Stimulated activated CD4-positive, alpha-beta T cell treated with anti-CD3 and anti-CD28 coated beads, TNF-alpha, amount 100 ng/mL, for 48 hours (primary cell): Measurements from ENCODE around the gene STK24.
"Not testable (repeated sequence)": the region's sequence is repeated elsewhere in the genome, so short reads cannot be mapped to it uniquely, and the experiment has no call there.

Experiments used
- DNase-seq, 3 donors: peaks; one replicate each; pipeline ENCODE4 v3.0.0-alpha.2; 2020; ENCODE audit warnings: low read depth in 3 of 3

STK24 gene

DNA sequence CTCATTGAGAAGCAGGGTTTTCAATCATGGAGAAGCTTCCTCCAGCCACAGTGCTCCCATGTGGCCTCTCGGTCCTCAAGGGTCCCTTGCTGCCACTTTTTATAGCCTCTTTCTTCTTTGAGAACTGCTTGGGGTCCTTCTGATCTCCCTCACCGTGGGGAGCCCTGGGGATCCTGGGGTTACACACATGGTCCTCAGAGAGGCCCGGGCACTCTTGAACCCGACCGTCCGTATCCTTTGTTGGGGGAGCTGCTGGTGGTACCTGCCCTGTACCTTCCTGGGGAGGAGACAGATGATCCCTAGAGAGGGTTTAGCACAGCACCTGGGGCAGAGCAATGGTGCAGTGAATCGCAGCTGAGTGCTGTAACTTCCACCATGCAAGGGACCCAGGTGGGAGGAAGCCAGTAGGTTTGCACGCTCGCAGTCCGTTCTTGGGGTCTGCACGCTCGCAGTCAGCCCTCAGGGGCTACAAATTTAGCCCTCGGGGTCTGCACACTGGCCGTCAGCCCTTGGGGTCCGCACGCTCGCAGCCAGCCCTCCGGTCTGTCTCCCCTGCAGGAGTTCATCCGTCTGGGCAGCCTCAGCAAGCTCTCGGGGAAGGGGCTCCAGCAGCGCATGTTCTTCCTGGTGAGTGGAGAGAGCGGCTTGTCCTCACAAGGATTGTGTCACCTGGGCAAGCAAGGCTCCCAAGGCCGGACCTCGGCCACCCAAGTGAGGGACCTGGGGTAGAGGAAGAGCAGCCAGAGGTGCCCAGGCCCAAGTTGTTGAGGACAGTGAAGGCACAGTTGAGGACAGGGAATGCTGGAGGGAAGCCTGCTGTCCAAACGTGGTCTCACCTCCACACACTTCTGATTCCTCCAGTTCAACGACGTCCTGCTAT lies 138.4 kb downstream of the STK24 start:
- DNase-seq = no peak

GRCh38 chr13:98436233-98436910 lies 140.5 kb downstream of the STK24 start:
- no peak for DNase-seq

DNA sequence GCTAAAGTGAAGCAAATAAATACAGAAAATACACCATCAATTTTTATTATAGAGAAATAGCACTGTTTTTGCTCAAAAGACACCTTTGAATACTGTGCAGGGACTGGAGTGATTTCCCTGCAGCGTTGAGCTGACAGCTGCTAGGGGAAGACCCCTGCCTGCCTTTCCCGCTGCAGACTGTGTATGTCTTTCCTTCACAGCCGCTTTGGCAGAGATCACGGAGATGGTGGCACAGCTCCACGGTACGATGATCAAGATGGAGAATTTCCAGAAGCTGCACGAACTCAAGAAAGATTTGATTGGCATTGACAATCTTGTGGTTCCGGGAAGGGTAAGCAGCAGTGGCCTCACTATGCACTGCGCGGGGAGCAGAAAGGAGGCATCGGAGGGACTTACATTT lies 141.5 kb downstream of the STK24 start:
- no peak for DNase-seq

DNA sequence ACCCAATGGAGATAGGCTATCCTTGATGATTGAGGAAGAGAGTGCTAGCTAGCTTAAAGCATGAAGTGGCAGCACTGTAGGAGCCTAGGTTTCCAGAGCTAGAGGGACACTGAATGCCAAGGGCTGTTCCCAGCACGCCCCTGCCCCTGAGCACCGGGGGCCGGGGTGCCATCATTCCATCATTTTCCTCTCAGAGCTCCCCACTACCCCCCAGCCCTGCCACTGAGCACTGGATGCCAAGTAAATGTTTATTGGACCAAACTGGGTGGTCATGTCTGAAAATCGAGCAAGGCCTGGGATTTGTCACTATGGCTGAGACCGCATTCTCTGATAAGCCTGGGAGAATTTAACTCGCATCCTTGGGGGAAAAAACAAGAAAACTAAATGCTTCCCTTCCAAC lies 142.8 kb downstream of the STK24 start:
- no peak for DNase-seq

DNA sequence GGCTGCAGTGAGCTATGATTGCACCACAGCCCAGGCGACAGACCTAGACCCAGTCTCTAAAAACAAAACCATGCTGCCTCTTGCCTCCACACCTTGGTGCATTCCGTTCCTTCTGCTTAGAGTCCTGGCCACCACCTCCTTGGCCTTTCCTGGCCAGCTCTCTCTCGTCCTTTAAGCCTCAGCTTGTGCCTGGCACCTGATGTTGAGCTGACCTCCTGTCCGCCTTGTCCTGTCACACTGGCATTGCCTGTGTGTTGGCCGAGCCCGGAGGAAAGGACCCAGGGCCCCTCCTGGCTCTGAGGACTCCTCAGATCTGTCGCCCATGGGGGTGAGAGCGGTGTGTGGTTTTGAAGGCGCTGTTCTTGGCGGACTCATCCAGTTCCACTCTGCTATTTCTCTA lies 143.3 kb downstream of the STK24 start:
- no peak for DNase-seq

GRCh38 chr13:98432638-98433037 lies 144.3 kb downstream of the STK24 start:
- no peak for DNase-seq

DNA sequence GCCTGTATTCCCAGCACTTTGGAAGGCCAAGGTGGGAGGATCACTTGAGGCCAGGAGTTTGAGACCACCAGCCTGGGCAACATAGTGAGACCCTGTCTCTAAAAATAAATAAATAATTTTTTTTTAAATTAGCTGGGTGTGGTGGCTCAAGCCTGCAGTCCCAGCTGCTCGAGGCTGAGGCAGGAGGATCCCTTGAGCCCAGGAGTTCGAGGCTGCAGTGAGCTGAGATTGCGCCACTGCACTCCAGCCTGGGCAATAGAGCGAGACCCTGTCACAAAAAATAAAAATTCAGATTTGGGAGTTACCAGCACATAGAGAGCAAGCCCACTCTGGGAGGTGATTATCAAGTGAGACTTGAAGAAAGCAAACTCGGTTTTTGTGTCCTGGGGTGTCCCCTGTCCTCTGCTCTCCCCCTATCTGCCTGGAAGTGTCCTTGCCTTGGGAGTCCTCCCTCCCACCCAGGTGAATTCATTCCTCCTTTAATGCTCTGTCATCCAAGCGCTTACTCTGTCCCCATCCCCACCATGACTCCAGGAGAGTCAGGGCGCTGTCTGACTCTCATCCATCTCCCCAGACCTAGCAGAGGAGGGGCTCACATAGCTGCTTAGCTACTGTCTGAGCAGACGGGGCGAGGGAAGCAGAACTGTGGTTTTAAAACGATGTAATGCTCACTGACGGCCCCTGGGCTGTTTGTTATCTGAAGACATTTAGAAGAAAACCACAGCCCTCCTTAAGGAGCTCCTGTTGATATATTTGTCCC lies 146.8 kb downstream of the STK24 start:
- DNase-seq = no peak

DNA sequence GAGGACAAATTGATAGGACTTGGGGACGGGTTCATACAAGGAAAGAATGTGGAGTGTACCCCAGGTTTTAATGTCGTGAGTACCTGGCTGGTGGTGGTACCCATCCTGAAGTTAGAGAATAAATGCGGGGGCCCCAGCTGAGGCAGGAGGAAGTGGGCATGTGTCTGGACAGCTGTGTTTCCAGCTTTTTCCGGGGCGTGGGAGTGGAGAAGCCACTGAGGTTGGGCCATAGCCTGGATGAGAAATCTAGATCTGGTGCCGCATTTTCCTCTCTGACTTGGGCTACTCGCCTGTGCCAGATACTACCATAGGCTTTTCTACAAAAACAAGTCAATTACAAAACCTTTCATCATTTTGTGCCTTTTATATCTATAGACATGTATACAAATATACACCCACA lies 147.4 kb downstream of the STK24 start:
- no peak for DNase-seq

GRCh38 chr13:98429081-98429480 lies 147.8 kb downstream of the STK24 start:
- no peak for DNase-seq

DNA sequence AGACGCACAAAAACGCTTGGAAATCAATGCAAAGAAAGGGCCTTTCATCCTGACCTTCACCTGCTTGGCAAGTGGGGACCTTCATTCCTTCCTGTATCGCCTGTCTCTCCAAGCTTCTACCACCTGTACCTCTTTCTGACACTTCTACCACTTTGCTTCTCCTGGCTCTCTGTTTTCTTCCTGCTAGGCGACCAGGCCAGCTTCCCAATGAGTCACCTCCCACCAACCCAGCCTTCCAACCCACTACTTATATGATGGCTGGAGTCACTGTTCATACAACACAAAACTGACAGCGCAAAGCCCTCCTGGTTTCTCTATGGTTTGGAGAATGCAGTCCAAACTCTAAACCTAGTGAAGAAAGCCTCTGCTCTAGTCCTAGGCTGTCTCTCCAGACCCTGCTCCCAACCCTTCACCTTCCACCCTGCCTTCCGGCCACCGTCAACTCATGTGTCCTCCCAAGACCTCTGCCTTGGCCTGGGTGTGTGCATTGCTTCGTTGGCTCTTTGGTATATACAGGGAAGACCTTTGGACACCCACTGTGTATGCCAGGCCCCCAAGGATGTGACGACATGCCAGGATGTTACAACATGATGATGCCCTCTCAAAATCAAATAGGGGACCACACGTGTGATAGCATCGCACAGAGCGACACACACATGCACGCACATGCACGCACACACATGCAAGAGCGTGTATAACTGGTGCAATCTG lies 148.5 kb downstream of the STK24 start:
- DNase-seq = no peak

- no peak for DNase-seq
Measured at GRCh38 chr13:98427331-98427995, 149.4 kb downstream of the STK24 start.

GRCh38 chr13:98423417-98423816 lies 153.5 kb downstream of the STK24 start:
- DNase-seq = no peak

DNA sequence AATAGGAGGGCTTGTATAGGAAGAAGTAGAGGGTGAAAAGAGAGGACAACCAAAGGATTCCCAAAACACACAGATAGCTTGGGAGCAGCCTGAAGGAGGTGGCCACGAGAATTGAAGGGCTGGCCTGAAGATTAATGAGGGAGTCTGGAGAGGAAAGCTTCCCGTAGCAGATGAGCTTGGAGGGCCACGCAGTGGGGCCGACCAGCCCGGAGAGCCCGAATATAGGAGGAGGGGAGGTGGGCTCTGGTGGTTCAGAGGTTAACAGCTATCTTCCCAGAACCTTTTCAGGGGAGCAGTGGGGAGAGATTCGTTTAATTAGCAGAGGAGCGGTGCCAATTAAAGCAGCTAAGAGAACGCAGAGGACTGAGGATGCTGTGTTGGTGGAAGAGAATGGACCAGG lies 154.9 kb downstream of the STK24 start:
- no peak for DNase-seq

GRCh38 chr13:98420554-98421175 lies 156.2 kb downstream of the STK24 start:
- no peak for DNase-seq

DNA sequence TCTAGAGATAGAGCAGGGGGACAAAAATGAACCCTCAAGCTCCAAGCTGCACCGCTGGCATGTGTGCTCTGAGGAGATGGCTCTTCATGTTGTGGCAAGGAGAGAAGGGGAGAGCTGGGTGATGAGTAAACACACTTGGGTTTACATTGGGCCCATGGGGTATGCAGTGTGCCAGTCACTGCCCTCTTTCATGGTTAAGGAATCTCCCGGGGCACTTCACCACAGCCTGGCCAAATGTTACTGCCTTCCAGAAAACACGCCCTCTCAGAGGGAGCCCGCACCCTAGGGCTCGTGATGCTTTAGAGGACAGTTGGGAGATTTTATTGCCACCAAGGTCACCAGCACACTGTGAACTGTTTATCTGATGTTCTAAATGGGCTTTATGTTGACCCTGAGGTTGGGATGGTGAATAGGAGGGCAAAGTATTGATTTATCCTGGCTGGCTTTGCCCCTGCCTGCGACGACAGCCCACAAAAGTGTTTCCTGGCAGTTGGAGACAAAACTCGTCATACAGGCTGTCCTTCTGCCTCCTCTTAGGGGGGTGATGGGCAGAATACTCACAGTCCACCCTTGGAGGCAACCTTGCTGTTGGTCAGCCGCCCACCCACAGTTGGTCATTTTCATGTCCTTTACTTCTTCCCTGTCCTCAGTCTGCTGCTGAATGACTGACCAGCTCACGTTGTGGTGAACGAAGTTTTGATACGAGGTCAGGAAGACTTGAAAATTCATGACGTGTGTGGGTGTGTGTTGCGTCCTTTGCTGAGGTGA lies 156.9 kb downstream of the STK24 start:
- DNase-seq = no peak

DNA sequence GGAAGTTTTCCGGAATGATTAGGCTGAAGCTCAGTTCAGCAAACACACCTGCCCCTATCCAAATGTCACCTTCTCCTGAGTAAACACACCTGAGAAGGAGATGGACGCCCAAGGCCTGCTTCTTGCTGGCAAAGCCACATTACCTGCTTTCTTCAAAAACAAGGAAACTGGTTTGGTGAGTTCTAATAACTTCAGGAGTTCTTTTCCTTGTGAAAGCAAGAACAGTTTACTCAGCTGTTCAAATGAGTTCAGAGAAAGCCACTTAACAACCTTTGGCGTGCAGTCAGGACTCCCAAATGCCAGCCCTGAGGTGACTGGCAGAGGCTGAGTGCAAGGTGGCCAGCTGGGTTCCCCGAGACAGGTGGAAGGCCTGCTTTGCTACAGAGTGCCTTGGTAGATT lies 160.5 kb downstream of the STK24 start:
- DNase-seq = no peak

- DNase-seq = no peak
Measured at GRCh38 chr13:98415326-98416070, 161.4 kb downstream of the STK24 start.

DNA sequence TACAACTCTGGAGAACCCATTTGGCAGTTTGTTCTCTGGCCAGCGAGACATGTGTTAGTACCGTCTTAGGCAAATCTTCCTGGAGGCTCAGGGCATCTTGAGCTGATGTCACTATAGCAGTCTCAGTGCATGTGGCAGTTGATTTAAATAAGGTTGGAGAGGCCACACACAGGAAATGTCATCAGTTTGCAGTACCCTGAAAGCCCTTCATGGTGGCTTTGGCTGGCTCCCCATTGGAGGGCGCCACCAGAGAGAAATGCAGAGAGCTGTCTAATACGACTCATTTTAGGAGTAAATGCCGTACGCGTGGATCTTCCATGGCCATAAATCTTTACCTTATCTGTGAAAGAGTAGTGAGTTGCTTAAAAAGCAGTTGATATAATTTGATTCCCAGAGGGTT lies 163.1 kb downstream of the STK24 start:
- no peak for DNase-seq

DNA sequence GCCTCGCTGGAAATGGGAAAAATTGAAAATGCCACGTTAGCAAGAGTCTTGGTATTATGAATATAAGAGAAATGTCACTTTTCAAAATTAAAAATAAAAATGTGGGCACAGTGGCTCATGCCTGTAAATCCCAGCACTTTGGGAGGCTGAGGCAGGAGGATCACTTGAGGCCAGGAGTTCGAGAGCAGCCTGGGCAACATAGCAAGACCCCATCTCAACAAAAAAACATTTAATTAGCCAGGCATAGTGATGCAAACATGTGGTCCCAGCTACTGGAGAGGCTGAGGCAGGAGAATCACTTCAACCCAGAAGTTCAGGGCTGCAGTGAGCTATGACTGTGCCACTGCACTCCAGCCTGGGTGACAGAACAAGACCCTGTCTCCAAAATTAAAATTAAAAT lies 163.6 kb downstream of the STK24 start:
- DNase-seq = not testable (repeated sequence)
